ENCODE measurements around the gene PRKCH. TPM values are rescaled to one million over a fixed set of nuclear protein-coding genes. Genes with fewer than 3 reads are reported as not detected.

Gene PRKCH
- total RNA-seq, 1 experiment from 2014 or later, result 5.2 TPM

GRCh38 chr14:61584331-61584741 is 263.0 kb downstream of the PRKCH start:
- H4K91ac ChIP-seq (ENCODE audit: insufficient read length, low read depth, low read length), result no peak overlapping the region
- TF ChIP-seq CTCF (conservative IDR thresholded peaks at IDR 0.05), result no peak
- no peak overlapping the region for H2AFZ ChIP-seq (ENCODE audit: low read length)
- Mint-ChIP-seq H3K27ac (no peak overlapping the region), H3K27me3 (ENCODE audit: low read depth) (no peaks in the 10 kb centered on the region), H3K36me3 (ENCODE audit: insufficient read depth in 1 of 3, low read depth in 3 of 3) (no peaks in the 10 kb centered on the region), H3K4me1 (peaks cover 7 to 17% of the 10 kb centered on the region in 2 experiments), H3K9me3 (no peaks in the 10 kb centered on the region), H3K4me3 (no peak overlapping the region)
- H4K5ac ChIP-seq (ENCODE audit: insufficient read length, low read depth, low read length), result no peak overlapping the region
- no peak overlapping the region for H2BK120ac ChIP-seq (ENCODE audit: low read depth, low read length, poor library complexity, severe bottlenecking)
- H4K20me1 ChIP-seq (ENCODE audit: control insufficient read depth, insufficient read depth, insufficient read length), result no peaks in the 10 kb centered on the region
- no peaks in the 10 kb centered on the region for H3K23me2 ChIP-seq (ENCODE audit: insufficient read length, low read depth, low read length, poor library complexity, severe bottlenecking)
- H3K23ac ChIP-seq (ENCODE audit: insufficient read length, low read depth, low read length), result no peak overlapping the region
- H2BK15ac ChIP-seq (ENCODE audit: low read depth, low read length), result no peak overlapping the region
- no peak overlapping the region for H3K18ac ChIP-seq (ENCODE audit: insufficient read length, low read depth, low read length)
- no peak overlapping the region for H3K9ac ChIP-seq (ENCODE audit: extremely low read depth, insufficient read length, low read length)
- no peak overlapping the region for H2BK5ac ChIP-seq (ENCODE audit: insufficient read length, low read length)
- WGBS (ENCODE audit: extremely low coverage, insufficient read length, low lambda C conversion rate), result no CpG with 5 or more reads among the region's 3 CpGs
- no peak overlapping the region for H3K4ac ChIP-seq (ENCODE audit: low read depth, low read length)
- DNase-seq, result no peak
- H3K14ac ChIP-seq (ENCODE audit: insufficient read depth, low read length), result no peak overlapping the region
- H2BK12ac ChIP-seq (ENCODE audit: insufficient read length, low read depth, low read length), result no peak overlapping the region
- no peaks in the 10 kb centered on the region for H3K4me1 ChIP-seq (ENCODE audit: insufficient read depth, low read length)
- H3K79me1 ChIP-seq (ENCODE audit: insufficient read depth, low read depth, low read length, poor library complexity, severe bottlenecking), result no peaks in the 10 kb centered on the region
- no peak overlapping the region for H3T11ph ChIP-seq (ENCODE audit: low read length)
- no peak overlapping the region for H3K4me2 ChIP-seq (ENCODE audit: insufficient read depth, insufficient read length, low read length)
- H2BK20ac ChIP-seq (ENCODE audit: low read depth, low read length, poor library complexity, severe bottlenecking), result no peak overlapping the region
- H3K27me3 ChIP-seq (ENCODE audit: insufficient read depth, low read length), result no peaks in the 10 kb centered on the region
- H3K56ac ChIP-seq (ENCODE audit: insufficient read length, low read depth, low read length), result no peak overlapping the region
- no peak overlapping the region for H4K8ac ChIP-seq (replicated peaks; ENCODE audit: insufficient read length, low read depth, low read length)
- no peak overlapping the region for H2AK5ac ChIP-seq (ENCODE audit: insufficient read length, low read length)
- H3K9me3 ChIP-seq (ENCODE audit: control insufficient read depth, low read depth, low read length), result no peaks in the 10 kb centered on the region
- H3K79me2 ChIP-seq (ENCODE audit: insufficient read depth, low read length), result no peaks in the 10 kb centered on the region
- H3K27ac ChIP-seq (ENCODE audit: insufficient read length, low read depth, low read length), result no peak overlapping the region
